ENCODE results near the gene BCL2A1.
"Not testable (repeated sequence)": the region's sequence is repeated elsewhere in the genome, so short reads cannot be mapped to it uniquely, and the experiment has no call there.

BCL2A1 gene

GRCh38 chr15:79943820-79944219 is 27.2 kb downstream of the BCL2A1 start:
- no peak overlapping the region for H3K4me3 ChIP-seq (ENCODE audit: low read depth, low read length)
- TF ChIP-seq CTCF (IDR thresholded peaks at IDR 0.05; ENCODE audit: low read depth, low read length) (no peak), POLR2A (IDR thresholded peaks at IDR 0.05; ENCODE audit: extremely low read depth, insufficient read length) (no peak), MYC (IDR thresholded peaks at IDR 0.05; ENCODE audit: low read depth, low read length) (no peak), MAX (IDR thresholded peaks at IDR 0.05; ENCODE audit: low read depth, low read length) (no peak)
- no peak for DNase-seq (ENCODE audit: low read depth)

DNA sequence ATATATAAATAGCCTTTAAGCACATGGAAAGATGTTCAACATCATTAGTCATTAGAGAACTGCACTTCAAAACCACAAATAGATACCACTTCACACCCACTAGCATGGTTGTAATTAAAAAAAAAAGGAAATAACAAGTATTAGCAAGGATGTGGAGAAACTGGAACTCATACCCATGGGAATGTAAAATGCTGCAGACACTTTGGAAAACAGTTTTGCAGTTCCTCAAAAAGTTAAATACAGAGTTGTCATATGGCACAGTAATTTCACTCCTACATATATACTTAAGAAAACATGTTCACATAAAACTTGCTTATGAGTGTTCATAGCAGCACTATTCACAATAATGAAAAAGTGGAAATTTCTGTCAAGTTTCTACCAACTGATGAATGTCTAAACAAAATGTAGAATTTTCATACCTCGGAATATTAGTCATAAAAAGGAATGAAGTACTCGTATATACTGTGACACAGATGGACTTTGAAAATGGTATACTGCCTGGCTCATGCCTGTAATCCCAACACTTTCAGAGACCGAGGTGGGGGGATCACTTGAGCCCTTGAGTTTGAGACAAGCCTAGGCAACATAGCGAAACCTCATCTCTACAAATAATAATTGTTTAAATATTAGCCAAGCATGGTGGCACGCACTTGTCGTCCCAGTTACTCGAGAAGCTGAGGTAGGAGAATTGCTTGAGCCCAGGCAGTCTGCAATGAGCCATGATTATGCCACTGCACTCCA is 28.1 kb downstream of the BCL2A1 start:
- no peak overlapping the region for H3K4me3 ChIP-seq (ENCODE audit: low read depth, low read length)
- DNase-seq (ENCODE audit: low read depth) = peak; percentile 69
- TF ChIP-seq POLR2A (IDR thresholded peaks at IDR 0.05; ENCODE audit: extremely low read depth, insufficient read length) = no peak
- no peak for TF ChIP-seq MYC (IDR thresholded peaks at IDR 0.05; ENCODE audit: low read depth, low read length)
- TF ChIP-seq CTCF (IDR thresholded peaks at IDR 0.05; ENCODE audit: low read depth, low read length) = no peak
- no peak for TF ChIP-seq MAX (IDR thresholded peaks at IDR 0.05; ENCODE audit: low read depth, low read length)

DNA sequence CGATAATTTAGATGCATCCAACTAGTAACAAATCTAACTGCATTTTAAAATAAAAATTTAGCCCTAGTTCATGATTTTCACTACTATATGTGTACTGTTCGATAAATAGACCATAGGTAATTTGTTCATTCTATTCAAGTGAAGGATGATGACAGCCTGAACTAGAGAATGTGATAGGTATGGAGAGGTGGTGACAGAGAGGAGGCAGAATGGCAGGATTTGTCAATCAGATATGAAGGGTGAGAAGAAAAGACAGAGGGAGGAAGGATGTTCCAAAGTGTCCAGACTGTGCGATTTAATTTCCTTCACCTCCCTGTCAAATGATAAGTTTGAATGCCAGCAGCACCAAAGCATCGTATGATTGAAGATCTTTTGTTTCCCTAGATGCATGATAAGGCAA is 31.6 kb downstream of the BCL2A1 start:
- DNase-seq (ENCODE audit: low read depth) = no peak
- no peak for TF ChIP-seq CTCF (IDR thresholded peaks at IDR 0.05; ENCODE audit: low read depth, low read length)
- no peak for TF ChIP-seq MYC (IDR thresholded peaks at IDR 0.05; ENCODE audit: low read depth, low read length)
- no peak for TF ChIP-seq MAX (IDR thresholded peaks at IDR 0.05; ENCODE audit: low read depth, low read length)
- TF ChIP-seq POLR2A (IDR thresholded peaks at IDR 0.05; ENCODE audit: extremely low read depth, insufficient read length) = no peak
- H3K4me3 ChIP-seq (ENCODE audit: low read depth, low read length) = no peak overlapping the region

DNA sequence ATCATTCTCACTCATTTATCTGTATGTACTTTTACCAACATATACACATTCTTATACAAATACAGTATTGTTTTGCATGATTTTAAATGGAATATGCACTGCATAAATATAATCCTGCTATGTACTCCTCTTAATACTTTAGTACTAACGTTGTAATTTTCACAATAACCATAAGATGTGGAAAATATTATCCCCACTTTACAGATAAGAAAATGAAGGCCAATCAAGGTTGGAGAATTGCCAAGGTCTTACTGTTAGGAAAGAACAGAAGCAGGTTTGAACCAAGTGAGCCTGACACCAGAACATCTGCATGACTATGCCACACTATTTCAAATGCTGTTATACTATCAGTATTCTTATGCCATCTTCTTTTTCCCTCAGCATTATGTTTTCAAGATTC is 32.9 kb downstream of the BCL2A1 start:
- H3K4me3 ChIP-seq (ENCODE audit: low read depth, low read length) = no peak overlapping the region

GRCh38 chr15:79935556-79936201 is 35.3 kb downstream of the BCL2A1 start:
- H3K4me3 ChIP-seq (ENCODE audit: low read depth, low read length); DNase-seq (ENCODE audit: low read depth): not testable (repeated sequence)

More for the DNA sequence above, 32.9 kb downstream of the BCL2A1 start:
- no peak for DNase-seq (ENCODE audit: low read depth)
- TF ChIP-seq CTCF (IDR thresholded peaks at IDR 0.05; ENCODE audit: low read depth, low read length) = no peak
- no peak for TF ChIP-seq MAX (IDR thresholded peaks at IDR 0.05; ENCODE audit: low read depth, low read length)

DNA sequence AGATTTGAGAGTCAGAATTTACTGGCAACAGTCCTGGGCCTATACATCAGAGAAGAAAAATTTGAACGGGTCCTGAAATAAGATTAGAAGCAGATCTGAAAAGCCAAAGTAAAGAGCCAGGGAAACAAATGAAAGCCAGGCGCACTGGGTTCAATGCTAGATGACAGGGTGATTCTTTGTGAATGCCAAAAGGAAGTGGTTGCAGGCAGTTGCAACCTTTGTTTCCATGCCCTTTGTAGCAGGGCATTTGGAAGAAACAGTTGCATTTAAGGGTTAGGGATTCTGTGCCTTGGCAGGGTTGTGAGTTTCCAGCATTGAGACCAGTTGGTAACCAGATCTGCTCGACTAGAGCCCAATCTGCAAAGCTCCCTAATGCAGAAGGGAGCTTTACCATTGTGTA is 37.8 kb downstream of the BCL2A1 start:
- H3K4me3 ChIP-seq (ENCODE audit: low read depth, low read length) = no peak overlapping the region
- no peak for TF ChIP-seq MYC (IDR thresholded peaks at IDR 0.05; ENCODE audit: low read depth, low read length)
- no peak for TF ChIP-seq CTCF (IDR thresholded peaks at IDR 0.05; ENCODE audit: low read depth, low read length)
- no peak for TF ChIP-seq MAX (IDR thresholded peaks at IDR 0.05; ENCODE audit: low read depth, low read length)
- no peak for TF ChIP-seq POLR2A (IDR thresholded peaks at IDR 0.05; ENCODE audit: extremely low read depth, insufficient read length)
- DNase-seq (ENCODE audit: low read depth) = no peak

Measured in NB4 (cell line).